GM18867 (cell line): ENCODE measurements around the gene IRF1.
A peak's percentile ranks its signal among the peaks of the same experiment; 100 is the strongest.

Source experiments
- ATAC-seq: cut with Tn5 transposase; IDR thresholded peaks from one replicate; pipeline ENCODE4 v1.9.1; 2021; ENCODE audit warnings: mild to moderate bottlenecking, moderate library complexity; ENCODE audit not compliant: unreplicated experiment

IRF1 gene

GRCh38 chr5:132463811-132464155, 26.8 kb downstream of the IRF1 start:
- no peak for ATAC-seq

GRCh38 chr5:132462856-132463745, 27.5 kb downstream of the IRF1 start:
- ATAC-seq, result no peak

GRCh38 chr5:132462333-132462732, 28.2 kb downstream of the IRF1 start:
- ATAC-seq, result no peak

GRCh38 chr5:132461569-132462070, 29.0 kb downstream of the IRF1 start:
- ATAC-seq, result no peak

- no peak for ATAC-seq
Observed at GRCh38 chr5:132460846-132461568, 29.6 kb downstream of the IRF1 start.

- ATAC-seq, result no peak
Observed at GRCh38 chr5:132459983-132460838, 30.4 kb downstream of the IRF1 start.

GRCh38 chr5:132459031-132459982, 31.3 kb downstream of the IRF1 start:
- ATAC-seq, result no peak

- peak; percentile 56 for ATAC-seq
Observed at GRCh38 chr5:132458651-132459030, 31.9 kb downstream of the IRF1 start.

- ATAC-seq, result no peak
Observed at GRCh38 chr5:132458226-132458560, 32.4 kb downstream of the IRF1 start.

- peak; percentile 12 for ATAC-seq
Observed at GRCh38 chr5:132457371-132458225, 33.0 kb downstream of the IRF1 start.

- peak; percentile 16 for ATAC-seq
Observed at GRCh38 chr5:132456987-132457361, 33.6 kb downstream of the IRF1 start.

- peak; percentile 69 for ATAC-seq
Observed at GRCh38 chr5:132456296-132456986, 34.1 kb downstream of the IRF1 start.

GRCh38 chr5:132455614-132456115, 34.9 kb downstream of the IRF1 start:
- ATAC-seq, result no peak

GRCh38 chr5:132454361-132454760, 36.2 kb downstream of the IRF1 start:
- ATAC-seq, result no peak

GRCh38 chr5:132451387-132451786, 39.2 kb downstream of the IRF1 start:
- no peak for ATAC-seq

GRCh38 chr5:132449060-132449459, 41.5 kb downstream of the IRF1 start:
- ATAC-seq, result no peak

- ATAC-seq, result no peak
Observed at GRCh38 chr5:132447196-132447595, 43.4 kb downstream of the IRF1 start.

GRCh38 chr5:132446621-132447020, 44.0 kb downstream of the IRF1 start:
- no peak for ATAC-seq
